Activated CD4-positive, alpha-beta T cell treated with anti-CD3 and anti-CD28 coated beads for 24 hours (primary cell): ENCODE results near the gene GRK5.
A peak's percentile ranks its signal among the peaks of the same experiment; 100 is the strongest.

ENCODE experiments used
- DNase-seq, 2 donors: peaks; one replicate each; pipeline ENCODE4 v3.0.0-alpha.2; 2020; ENCODE audit warnings: low read depth in 2 of 2

GRK5 gene

DNA sequence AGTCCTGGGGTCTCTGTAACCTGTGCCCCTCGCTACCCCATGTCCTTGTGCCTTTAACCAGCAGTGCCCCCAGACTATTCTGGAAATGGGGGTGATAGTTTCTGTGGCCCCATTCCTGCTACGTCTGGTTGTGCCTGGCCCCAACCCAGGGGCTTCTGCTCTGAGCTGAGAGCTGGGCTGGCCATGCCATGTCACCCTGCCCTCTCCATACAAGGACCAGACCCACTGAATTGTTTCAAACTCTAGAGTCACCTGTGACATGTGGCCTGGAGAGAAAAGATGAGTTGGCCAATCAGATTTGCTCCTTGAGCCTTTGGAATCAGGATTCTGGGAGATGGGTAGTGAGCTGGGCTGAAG, 108.6 kb downstream of the GRK5 start:
- no peak for DNase-seq

DNA sequence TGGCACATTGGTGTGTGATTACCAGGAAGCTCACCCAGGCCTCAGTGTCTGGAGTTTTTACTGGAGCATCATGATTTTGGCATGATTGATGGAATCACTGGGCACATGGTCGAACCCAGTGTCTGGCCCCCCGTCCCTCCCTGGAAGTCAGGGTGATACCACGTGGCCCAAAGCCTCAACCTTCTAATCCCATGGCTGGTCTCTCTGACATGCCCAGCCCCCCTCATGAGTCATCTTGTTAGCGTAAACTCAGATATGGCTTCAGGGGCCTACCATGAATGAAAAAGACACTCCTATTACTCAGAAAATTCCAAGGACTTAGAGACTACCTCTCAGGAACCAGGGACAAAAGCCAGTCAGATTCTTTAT, 109.3 kb downstream of the GRK5 start:
- no peak for DNase-seq

DNA sequence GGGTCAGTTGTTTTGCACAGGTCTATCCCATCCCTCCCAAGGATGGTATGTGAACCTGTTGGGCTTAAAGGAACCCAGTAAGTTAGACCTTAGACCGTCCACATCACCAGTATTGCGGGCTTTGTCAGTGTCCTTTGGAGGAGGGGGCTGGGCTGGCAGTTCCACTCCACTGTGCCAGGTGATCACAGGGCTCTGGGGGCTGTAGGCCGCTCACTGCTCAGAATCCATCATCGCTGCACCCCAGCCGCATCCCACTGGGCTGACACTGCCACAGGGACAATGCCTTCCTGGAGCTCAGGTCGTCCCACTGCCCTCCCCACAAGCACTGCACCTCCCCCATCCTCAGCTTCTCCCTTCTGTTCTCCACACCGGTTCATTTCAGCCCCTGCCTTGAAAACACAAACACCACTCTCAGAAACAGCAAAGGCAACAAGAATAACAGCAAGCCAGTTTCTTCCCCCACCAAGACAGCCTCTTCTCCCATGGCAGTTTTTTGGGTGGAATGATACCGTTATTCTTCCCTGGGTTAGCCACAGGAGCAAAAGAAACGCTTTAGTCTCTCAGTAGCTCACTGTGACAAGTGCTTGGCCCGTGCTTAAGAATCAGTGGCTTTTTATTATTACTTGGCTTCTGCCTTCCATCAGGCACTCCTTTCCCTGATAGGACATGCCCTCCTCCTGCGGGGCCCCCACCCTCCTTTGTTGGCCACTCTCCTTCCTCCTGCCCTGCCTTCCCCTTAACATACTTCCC, 111.2 kb downstream of the GRK5 start:
- no peak for DNase-seq

DNA sequence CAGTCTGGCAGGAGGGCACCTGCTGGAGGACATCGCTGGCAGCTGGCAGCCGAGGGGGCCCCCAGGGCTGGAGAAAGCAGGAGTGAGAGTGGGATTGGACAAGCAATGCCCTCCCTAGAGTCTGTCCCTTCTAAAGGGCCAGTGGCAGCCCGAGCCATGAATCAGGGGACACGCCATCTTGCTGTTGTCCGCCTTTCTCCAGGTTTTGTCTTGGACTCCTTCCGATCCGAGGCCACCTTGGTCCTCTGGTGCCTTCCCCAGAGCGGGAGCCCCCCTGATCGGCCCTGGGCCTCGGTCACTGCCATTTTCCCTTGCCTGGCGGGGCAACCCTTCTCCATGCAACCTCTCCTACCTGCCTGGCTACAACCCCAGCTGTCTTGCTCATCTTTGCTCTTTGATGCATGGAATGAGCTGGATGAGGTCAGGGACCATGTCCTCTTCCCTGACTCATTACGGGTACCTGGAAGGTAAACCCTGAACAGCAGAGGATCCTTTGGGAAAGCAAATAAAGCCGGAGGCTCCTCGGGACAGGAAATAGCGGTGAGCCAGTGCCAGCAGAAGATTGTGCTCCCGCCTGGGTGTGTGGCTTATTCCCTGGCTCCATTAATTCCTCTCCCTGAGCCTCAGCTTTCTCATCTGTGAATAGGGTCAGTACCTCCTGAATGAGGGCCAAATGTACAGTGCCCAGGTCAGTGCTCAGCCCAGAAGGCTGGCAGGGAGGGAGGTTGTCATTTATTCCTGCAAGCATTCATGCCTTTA, 112.0 kb downstream of the GRK5 start:
- DNase-seq, result no peak

DNA sequence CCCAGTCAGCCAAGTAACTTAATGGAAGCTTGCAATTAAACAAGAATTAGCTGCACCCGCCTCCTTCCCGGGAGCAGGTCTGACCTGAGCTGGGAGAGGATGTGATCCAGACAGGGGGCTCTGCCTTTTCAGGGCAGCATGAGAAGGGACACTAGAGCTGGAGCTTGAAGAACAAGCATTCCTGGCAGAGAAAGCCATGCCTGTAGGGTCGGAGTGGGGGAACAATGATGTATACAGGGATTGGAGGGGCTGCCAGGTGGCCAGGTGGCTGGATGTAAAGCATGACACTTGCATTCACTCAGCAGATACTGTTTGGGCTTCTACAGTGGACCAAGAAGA, 112.5 kb downstream of the GRK5 start:
- DNase-seq, result no peak

DNA sequence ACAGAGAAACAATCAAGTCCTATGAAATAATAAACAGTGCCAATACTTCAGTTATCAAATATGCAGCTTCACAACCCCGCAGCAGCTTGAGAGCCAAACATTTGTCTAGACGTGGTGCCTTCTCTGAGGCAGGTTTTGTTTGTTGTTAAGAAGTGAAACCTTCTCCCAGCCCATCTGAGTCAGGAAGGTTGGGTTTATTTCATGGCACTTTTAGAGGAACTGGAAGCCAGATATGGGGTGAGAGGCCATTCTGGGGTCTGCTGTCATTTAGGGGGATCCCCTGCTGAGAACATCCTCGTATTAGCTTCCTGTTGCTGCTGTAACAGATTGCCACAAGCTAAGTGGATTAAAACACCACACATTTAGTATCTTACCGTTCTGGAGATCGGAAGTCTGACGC, 113.6 kb downstream of the GRK5 start:
- no peak for DNase-seq

DNA sequence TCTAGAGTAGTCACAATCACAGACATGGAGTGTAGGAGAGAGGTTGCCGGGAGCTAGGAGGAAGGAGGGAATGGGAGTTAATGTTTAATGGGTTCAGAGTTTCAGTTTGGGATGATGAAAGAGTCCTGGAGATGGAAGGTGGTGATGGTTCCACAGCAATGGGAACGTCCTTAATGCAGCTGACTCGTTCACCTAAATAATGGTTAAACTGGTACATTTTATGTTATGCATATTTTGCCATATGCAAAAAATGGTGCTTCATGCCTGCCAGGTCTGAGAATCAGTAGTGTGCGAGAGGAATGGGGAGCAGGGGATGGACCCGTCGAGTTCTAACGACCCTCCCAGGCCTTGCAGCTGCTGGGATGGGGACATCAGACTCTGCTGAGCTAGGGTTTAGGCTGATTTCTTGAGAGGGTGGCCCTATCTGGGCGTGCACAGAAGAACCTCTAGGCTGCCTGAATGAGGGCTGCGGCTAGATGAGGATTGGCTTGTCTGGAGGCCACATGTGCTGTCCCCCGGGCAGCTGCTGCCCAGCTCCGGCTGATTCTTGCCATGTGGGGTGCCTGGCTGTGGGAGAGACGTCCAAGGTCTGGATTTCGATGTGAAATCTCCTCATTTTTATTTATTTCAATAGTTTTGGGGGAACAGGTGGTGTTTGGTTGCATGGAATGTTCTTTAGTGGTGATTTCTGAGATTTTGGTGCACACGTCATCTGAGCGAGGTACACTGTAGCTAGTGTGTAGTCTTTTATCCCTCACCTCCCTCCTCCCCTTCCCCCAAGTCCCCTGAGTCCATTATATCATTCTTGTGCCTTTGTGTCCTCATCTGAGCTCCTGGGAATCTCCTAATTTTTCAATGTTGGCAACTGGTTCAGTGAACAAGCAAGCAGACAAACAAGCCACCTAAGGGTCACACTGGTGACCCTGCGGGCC, 116.0 kb downstream of the GRK5 start:
- DNase-seq, result no peak

DNA sequence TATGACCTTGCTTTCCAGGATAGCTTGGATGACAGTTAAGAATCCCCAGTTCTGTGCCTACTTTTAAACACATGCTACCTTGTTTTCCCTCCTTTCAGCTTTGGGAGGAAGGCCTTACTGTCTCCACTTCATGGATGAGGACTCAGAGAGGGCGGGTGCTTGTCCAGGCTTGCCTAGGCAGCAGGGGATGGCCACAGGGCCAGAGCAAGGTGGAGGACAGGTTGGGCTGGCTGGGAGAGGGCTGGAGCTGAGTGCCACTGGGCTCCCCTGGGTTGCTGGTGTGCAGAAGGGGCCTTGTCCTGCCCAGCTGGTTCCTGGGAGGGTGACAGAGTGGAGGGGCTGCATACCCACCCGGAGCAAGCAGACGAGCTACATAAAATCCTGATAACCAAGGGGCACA, 117.8 kb downstream of the GRK5 start:
- DNase-seq, result no peak

DNA sequence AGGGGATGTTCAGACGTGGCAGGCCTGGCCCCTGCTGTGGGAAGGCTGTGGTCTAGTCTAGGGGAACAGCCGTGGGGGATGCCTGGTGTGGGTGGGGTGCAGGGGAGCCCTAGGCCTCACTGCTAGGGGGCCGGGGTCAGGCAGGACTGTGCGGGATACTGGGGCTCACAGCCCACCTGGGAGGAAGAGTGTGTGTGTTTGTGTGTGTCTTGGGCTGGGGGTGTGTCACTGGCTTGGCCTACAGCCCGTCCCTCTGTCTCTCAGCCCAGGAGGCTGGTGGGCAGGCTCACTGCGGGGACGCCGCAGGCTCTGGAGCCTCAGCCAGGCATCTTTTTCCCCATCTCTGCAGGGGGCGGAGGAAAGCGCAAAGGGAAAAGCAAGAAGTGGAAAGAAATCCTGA, 118.8 kb downstream of the GRK5 start:
- no peak for DNase-seq

DNA sequence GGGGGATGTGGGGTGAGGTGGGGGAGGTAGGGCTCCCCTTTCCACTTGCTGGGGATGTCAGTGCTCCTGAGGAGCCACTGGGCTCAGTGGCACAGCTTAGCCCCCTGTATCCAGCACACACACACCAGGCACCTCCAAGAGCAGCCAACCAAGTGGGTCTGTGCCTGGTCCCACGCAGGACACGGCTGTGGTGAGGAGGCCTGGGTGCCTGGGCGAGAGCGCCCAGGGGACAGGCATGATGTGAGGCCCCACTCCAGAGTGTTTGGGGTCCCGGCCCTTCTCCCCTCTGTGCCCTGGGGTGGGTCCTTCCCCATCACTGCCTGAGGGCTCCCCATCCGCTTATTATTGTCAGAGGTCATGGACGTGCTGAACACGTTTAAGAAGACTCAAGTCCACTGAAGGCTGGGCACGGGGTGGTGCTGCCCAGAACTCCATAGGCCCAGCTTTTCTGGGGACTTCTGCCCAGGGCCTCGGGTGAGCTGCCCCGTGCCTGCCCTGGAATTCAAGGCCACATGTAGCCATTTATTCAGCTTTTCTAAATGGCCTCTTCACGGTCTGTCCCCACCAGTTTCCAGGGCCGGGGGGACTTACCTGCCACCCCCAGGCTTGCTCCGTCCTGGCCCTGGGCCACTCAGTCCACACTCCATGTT, 119.8 kb downstream of the GRK5 start:
- DNase-seq, result no peak

DNA sequence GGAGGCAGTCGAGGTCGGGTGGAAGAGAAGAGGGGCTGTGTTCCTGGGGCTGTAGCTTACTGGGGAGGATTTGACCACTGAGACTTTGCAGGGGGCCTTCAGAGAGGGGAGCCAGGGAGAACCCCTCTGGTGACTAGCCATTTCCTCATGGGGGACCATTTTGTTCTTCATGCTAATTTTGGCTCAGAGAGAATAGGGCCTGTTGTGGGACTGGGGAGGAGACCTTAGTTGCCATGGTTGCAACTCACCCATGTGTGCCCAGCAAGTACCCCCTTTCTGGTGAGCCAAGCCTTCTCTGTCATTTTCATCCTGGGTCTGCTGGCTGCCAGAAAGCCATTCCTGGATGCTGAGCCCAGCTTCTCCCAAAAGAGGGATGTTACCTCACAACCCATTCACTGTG, 120.9 kb downstream of the GRK5 start:
- DNase-seq, result no peak

DNA sequence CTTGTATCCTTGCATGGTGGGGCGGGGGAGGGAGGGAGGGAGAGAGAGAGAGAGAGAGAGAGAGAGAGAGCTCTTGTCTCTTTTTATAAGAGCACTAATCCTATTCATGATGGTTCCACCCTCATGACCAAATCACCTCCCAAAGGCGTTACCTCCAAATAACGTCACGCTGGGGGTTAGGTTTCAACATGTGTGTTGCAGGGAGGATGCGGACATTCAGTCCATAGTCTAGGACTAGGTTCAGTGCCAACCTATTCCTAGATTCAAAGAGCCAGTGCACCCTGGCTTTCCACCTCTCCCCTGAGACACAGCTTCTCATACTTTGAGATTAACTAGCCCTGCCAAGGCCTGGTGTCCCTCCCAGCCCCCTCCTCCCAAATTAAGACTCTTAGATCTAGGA, 123.0 kb downstream of the GRK5 start:
- DNase-seq, result no peak

DNA sequence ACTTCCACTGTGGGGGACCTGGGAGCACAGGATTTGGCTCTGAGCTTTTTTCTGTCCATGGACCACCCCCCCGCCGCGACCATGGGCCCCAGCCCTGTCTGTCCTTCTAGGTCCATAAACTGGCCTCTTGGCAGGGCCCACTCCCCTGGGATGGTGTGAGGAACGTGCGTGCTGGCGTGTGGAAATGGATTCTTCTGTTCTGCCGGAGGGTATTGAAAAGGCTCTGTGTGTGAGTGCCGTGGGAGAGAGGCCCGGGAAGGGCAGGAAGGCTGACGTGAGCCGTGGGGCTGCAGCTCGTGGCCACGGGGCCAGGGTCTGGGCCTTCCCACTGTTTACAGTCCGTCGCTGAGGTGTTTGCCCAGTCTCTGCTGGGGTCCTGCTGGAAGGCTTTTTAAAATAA, 123.7 kb downstream of the GRK5 start:
- no peak for DNase-seq

DNA sequence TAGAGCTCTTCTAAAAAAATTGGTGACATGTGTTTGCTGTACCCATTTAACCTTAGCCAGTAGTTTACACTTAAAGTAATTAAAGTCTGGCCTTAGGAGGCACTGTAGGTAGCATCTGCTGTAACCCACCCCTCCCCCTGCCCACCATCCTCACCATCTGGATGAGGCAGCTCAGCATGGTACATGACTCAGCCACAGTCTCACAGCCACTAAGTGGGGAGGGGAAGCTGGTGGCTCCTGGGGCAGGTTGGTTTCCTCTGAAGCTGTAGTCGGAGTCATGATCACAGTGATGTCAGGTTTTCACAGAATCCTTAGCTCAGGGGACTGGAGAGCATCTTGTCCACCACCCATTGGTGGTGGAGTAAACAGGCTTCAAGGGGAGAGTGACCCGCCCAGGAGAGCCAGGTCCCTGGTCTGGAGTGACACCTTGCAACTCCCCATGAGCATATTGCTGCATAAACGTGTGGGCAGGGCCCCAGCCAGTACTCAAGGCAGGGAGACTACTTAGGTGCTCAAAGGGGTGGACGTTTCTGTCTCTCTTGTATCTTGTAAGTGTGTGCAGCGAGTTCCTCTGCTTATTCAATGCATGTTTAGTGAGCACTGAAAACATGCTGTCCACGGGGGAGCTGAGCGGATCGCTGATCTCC, 125.9 kb downstream of the GRK5 start:
- DNase-seq, result peak; percentile 33 to 53

DNA sequence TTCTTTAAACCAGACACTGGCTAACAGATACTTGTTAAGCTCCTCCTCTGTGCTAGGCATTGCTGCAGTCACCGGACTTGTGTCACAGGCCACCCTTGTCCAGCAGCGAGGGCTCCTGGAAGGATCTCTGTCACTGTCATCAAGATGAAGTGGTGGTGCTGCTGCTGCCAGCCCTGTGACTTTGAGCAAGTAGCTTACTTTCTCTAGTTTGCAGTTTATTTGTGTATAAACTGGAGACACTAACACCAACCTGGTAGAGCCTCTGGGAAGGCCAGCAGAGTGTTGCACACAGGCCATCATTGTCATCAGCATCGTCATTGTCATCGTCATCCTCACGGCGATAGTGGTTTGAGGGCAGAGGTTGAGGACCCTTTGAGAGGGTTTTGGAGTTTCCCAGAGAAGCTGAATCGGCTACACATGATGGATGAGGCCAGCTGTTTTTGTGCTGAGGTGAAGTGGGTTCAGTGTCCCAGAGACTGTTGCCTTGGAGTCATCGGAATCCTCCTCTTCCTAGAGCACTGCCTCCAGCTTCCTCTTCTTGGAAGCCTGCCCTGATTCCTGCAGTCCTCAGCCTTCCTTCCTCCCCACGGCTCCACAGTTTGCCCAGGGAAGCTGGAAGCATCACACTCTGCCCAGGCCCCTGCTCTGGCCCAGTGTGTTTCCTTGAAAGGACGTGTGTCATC, 128.4 kb downstream of the GRK5 start:
- DNase-seq, result no peak

DNA sequence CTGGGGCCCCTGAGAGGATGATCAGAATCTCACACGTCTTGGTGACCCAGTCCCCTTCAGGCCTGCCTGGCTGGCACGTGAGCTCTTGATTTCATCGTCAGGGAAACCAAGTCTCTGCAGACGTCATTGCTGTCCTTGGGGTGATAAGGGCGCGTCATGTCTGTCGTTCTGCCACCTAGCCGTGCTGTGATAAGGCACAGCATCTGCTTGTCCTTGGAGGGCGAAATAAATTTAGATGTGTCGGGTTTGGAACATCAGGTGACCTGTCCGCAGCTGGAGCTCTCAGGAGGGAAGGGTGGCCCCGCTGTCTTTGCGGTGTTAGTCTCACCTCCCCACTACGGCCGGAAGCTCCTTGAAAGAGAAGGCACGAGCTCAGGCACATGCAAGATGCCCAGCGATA, 129.2 kb downstream of the GRK5 start:
- no peak for DNase-seq

DNA sequence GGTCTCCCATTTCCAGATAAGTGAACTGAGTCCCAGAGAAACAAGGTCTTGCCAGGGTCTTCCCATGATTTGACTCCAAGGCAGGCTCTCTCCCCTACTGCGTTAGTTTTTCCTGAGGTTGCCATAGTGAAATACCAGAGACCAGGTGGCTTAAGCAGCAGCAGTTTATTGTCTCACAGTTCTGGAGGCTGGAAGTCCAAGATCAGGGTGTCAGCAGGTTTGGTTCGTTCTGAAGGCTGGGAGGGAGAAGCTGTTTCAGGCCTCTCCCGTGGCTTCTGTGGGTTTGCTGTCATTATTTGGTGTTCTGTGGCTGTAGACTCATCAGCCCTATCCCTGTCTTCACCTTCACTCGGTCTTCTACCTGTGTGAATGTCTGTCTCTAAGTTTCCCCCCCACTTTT, 129.9 kb downstream of the GRK5 start:
- DNase-seq, result no peak

DNA sequence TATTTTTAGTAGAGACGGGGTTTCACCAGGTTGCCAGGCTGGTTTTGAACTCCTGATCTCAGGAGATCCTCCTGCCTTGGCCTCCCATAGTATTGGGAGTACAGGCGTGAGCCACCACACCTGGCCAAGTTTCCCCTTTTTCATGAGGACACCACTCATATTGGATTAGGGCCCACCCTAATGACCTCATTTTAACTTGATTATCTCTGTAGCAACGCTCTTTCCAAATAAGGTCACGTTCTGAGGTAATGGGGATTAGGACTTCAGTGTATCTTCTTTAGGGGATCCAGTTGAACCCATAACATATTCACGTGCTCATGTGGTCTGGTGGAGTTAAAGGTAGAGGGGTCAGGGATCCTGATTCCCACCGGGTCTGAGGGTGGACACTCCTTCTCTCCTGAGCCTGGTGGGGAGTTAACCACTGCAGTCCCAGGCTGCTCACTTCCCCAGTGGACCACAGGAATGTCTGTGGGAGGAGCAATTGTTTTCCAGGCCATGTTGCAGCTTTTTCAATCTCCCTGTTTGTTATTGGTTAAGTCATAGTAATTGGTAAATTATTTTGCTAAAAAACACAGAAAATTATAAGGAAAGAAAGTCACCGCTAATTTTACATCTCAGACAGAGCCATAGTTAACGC, 130.5 kb downstream of the GRK5 start:
- no peak for DNase-seq

DNA sequence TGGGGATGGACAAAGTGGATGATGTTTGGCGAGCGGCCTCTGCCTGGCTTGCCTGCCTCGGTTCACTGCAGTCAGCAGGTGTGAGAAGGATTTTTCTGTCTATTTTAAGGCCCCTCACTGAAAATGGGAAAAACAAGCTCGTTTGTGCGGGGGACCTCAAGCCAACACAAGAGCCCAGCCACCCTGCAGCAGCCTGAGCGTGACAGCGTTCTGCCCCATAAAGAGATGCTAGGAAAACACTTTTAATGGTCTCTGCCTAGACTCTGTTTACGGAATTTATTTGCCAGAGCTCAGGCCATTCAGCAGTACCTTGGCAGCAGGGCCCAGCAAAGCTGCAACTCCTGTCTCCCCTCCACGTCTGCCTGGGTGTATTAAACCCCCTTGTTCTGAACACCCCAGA, 131.7 kb downstream of the GRK5 start:
- DNase-seq, result no peak

DNA sequence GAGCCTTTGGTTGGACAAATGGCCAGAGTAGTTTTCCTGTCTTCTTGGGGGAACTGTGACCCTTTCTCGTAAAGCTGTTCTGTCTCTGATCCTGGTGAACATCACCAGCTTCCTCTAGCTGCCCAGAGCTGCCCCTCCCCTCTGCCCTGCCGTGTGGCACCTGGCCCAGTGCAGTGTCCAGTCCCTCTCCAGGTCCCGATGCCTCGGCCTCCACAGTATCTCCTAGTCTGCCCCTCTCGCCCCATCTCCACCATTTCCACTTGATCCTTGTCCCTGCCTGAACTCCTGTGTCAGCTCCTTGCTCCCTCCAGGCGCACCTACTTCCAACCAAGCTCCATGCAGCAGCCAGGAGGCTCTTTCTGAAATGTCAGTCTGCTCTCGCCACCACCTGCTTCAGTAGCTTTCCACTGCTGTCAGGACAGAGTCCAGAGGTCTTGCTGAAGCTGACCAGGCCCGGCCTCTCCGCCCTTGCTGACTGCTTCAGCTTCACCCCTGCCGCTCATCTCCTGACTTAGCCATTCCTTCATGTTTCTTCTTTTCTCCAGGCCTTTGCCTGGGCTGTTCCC, 133.6 kb downstream of the GRK5 start:
- no peak for DNase-seq
